Heart right ventricle (tissue), 16 donors: ENCODE measurements around the gene CCDC175. TPM values are rescaled to one million over a fixed set of nuclear protein-coding genes. Genes with fewer than 3 reads are reported as not detected.
A peak's percentile ranks its signal among the peaks of the same experiment; 100 is the strongest.

ENCODE experiments used
- ATAC-seq, 8 donors: fragments of 200-7000 bp; cut with Tn5 transposase; one replicate each; pipeline ENCODE4 v1.9.1; 2020; ENCODE audit warnings: mild to moderate bottlenecking in 8 of 8, moderate library complexity in 8 of 8, moderate number of reproducible peaks in 1 of 8
- DNase-seq, 2 donors: peaks; one replicate each; pipeline ENCODE4 v3.0.0-alpha.2; 2020
- H3K27ac ChIP-seq, 10 donors: fragments of 200-600 bp; sonication (generic) in 2 of 10; one replicate each; pipeline versions ENCODE4 v1.5.0 to v1.8.0; 2020 to 2022; ENCODE audit warnings: mild to moderate bottlenecking in 3 of 10
- H3K27me3 ChIP-seq, 7 donors: fragments of 200-600 bp; one replicate each; pipeline ENCODE4 v1.8.0; 2021 to 2022; ENCODE audit warnings: mild to moderate bottlenecking in 2 of 7
- H3K36me3 ChIP-seq, 9 donors: fragments of 200-600 bp; sonication (generic) in 1 of 9; one replicate each; pipeline versions ENCODE4 v1.5.0 to v1.8.0; 2020 to 2022; ENCODE audit warnings: mild to moderate bottlenecking in 2 of 9
- H3K4me1 ChIP-seq, 9 donors: fragments of 200-600 bp; sonication (generic) in 1 of 9; one replicate each; pipeline versions ENCODE4 v1.5.0 to v1.8.0; 2020 to 2022; ENCODE audit warnings: mild to moderate bottlenecking in 4 of 9
- H3K4me3 ChIP-seq, 10 donors: fragments of 200-600 bp; sonication (generic) in 2 of 10; one replicate each; pipeline versions ENCODE4 v1.5.0 to v1.8.0; 2020 to 2022; ENCODE audit warnings: mild to moderate bottlenecking in 7 of 10, moderate library complexity in 2 of 10
- H3K9me3 ChIP-seq, 11 donors: fragments of 200-600 bp in 10 of 11; sonication (generic) in 2 of 11; one replicate each; pipeline versions ENCODE4 v1.5.0 to v1.8.0; 2013 to 2022; ENCODE audit warnings: mild to moderate bottlenecking in 2 of 11, control low read depth in 1 of 11, moderate library complexity in 1 of 11
- CTCF ChIP-seq, 9 donors: fragments of 200-600 bp; sonication (generic) in 2 of 9; IDR thresholded peaks; one replicate each; pipeline versions ENCODE4 v1.5.0 to v1.8.0; 2021 to 2022; ENCODE audit warnings: antibody characterized with exemption in 9 of 9, mild to moderate bottlenecking in 5 of 9, moderate library complexity in 1 of 9
- WGBS, 2 donors: extraction: QIAGEN DNeasy Blood & Tissue Kit; methylation state at CpG; one replicate each; pipeline ENCODE4 v1.1.7; 2013; ENCODE audit warnings: inconsistent platforms in 1 of 2; 5-methylcytosine and 5-hydroxymethylcytosine counted together
- intact Hi-C, 10 donors: fragments of 100-400 bp; cut with DNase I; formaldehyde crosslinking; loops; one replicate each; pipeline versions ENCODE4 v1.11.1 to v1.14.2; 2022
- polyA plus RNA-seq, 2 donors: library from polyadenylated mRNA; stranded (reverse); fragments of 200-250 nt; gene quantifications; one replicate each; pipeline ENCODE4 v1.2.3, GENCODE V29; 2013
- total RNA-seq, 10 donors: library from RNA; stranded (reverse); fragmentation: NEBNext Ultra II Directional in 3 of 10; extraction: Animal tissue kit (Norgen Biotek cat#: 25700) in 3 of 10; gene quantifications; one replicate each; pipeline versions ENCODE4 v1.2.1 to v1.2.4, GENCODE V29; 2021 to 2023
- donor health status: Arrhythmogenic right ventricular cardiomyopathy.
- donor health status: ischemic (EF 13 %, LVEDD 7.1; RV severe dilation, severe dysfunction).
- donor health status: healthy with polysubstance abuse.
- donor health status: DM: no; HTN: yes; CAD: no.
- donor health status: DM: no; HTN: no; CAD: no.
- donor health status: ischemic (EF 25% LVEDD 6.9; RV normal size, moderate dysfunction).
- donor health status: ischemic (EF 25% LVEDD 5.7; RV mildly dilated, moderate dysfunction).
- donor health status: healthy.
- donor health status: DM: yes; HTN: yes; CAD: no.
- donor health status: Ischemic cardiomyopathy.
- donor health status: ischemic (EF 35%, LVEDD 5.7; RV mildly dilated, moderate dysfunction).
- donor health status: nonischemic (EF 11% LVEDD 7.7; RV severe dilation, severe dysfunction).
- donor health status: DM: yes; HTN: yes; CAD: no.
- donor health status: PGD.
- donor health status: ischemic (EF 29% LVEDD 5.4; RV normal size, mild dysfunction).
- donor health status: nonischemic (EF 23%, LVEDD 6.1; RV moderate dilation, normal function).

The CCDC175 gene
- total and polyA plus RNA-seq, 12 donors: not detected

GRCh38 chr14:59520224-59520623 lies 56.4 kb downstream of the CCDC175 start:
- no peak for TF ChIP-seq CTCF (IDR thresholded peaks at IDR 0.05)
- H3K4me1 ChIP-seq: no peaks in the 10 kb centered on the region
- intact Hi-C loops: no loop called here
- H3K27me3 ChIP-seq: no peaks in the 10 kb centered on the region
- peaks cover 0 to 4% (median 0%) of the 10 kb centered on the region in 11 donors for H3K9me3 ChIP-seq
- no peak for ATAC-seq
- H3K36me3 ChIP-seq: no peaks in the 10 kb centered on the region
- no peak overlapping the region for H3K4me3 ChIP-seq
- no peak for DNase-seq
- WGBS, 2 donors: 84 to 86% methylated on average over 3 of the region's 3 CpGs
- H3K27ac ChIP-seq: no peak overlapping the region

DNA sequence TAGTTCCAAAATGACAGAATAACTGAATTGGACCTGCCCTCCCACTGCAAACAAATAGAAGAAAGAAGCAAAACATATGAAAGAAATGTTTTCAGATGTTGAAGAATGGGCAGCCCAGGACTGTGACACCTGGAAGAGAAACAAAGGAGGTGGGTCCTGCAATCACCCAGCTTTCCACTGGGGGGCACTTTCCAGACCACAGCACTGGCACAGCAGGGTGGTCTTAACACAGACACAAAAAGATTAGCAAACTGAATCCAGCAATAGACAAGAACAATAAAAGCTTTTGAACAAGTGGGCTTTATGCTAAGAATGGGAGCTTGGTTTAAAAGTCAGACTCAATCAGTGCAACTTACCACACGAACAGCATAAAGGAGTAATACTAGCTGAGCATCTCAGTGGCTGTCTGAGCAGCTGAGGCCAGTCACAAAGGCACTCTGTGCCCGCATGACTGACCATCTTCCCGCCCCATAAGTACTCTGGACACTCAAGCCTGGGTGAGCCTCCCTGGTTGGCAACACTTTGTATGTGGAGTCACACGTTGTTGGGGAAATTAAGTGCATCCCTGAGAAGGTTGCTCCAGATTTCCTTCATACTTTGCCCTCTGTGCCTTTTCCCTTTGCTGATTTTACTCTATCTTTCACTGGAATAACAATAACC lies 64.6 kb downstream of the CCDC175 start:
- no peak overlapping the region for H3K27ac ChIP-seq
- H3K4me1 ChIP-seq: no peaks in the 10 kb centered on the region
- H3K4me3 ChIP-seq: no peak overlapping the region
- TF ChIP-seq CTCF (IDR thresholded peaks at IDR 0.05): peak in 7 of 9 donors; percentile 27 to 43 (median 32)
- 68 to 75% methylated on average over 4 of the region's 4 CpGs for WGBS, 2 donors
- peaks cover 0 to 4% (median 0%) of the 10 kb centered on the region in 11 donors for H3K9me3 ChIP-seq
- peaks cover 0 to 8% (median 0%) of the 10 kb centered on the region in 7 donors for H3K27me3 ChIP-seq
- no peak for ATAC-seq
- intact Hi-C loops: loop anchor here in 1 of 10 donors (5.0 kb wide), 1 partner anchor 675 kb away; no protein-coding TSS in a partner anchor
- H3K36me3 ChIP-seq: no peaks in the 10 kb centered on the region
- no peak for DNase-seq

- WGBS, 2 donors: 48 to 53% methylated on average over 3 of the region's 3 CpGs
- Histone ChIP-seq H3K27me3 (peaks cover 0 to 8% (median 0%) of the 10 kb centered on the region in 7 donors), H3K4me1 (no peaks in the 10 kb centered on the region), H3K36me3 (no peaks in the 10 kb centered on the region), H3K4me3 (no peak overlapping the region), H3K9me3 (peaks cover 0 to 3% (median 0%) of the 10 kb centered on the region in 11 donors), H3K27ac (no peak overlapping the region)
- DNase-seq (no peak), ATAC-seq (no peak)
- no peak for TF ChIP-seq CTCF (IDR thresholded peaks at IDR 0.05)
- intact Hi-C loops: loop anchor here in 1 of 10 donors (5.0 kb wide), 1 partner anchor 676 kb away; no protein-coding TSS in a partner anchor
These were observed 65.6 kb downstream of the CCDC175 start for GRCh38 chr14:59510966-59511365.

DNA sequence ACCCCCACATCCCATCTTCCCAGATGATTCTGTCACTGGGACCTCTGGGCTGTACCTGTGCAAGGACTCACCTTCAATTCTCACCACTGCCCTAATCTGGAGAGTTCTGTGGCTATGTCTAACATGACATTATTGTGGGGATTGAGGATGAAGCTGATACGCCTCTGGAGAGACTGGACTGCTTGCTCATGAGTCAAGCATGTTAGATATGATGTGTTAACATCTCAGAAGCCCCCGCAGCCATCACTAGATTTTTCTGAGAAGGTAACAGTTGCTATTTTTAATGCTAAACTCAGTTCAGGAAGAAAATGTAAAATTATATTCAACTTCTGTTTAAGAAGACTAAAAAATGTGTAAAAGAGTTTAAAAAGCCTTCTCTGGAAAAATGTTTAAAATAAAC lies 66.6 kb downstream of the CCDC175 start:
- no peak overlapping the region for H3K4me3 ChIP-seq
- intact Hi-C loops: loop anchor here in 1 of 10 donors (5.0 kb wide), 1 partner anchor 677 kb away; no protein-coding TSS in a partner anchor
- no peaks in the 10 kb centered on the region for H3K9me3 ChIP-seq
- no peaks in the 10 kb centered on the region for H3K4me1 ChIP-seq
- ATAC-seq: no peak
- peaks cover 0 to 9% (median 0%) of the 10 kb centered on the region in 9 donors for H3K36me3 ChIP-seq
- WGBS, 2 donors: 62 to 66% methylated on average over 2 of the region's 2 CpGs
- H3K27me3 ChIP-seq: peaks cover 0 to 8% (median 0%) of the 10 kb centered on the region in 7 donors
- TF ChIP-seq CTCF (IDR thresholded peaks at IDR 0.05): no peak
- no peak for DNase-seq
- H3K27ac ChIP-seq: no peak overlapping the region
